OCI-LY1 (cell line): ENCODE data around the gene SERTAD2.

Source experiments
- CTCF ChIP-seq: fragments of 200-600 bp; sonication (generic), shearing (Covaris generic); IDR thresholded peaks from 2 replicates; pipeline ENCODE4 v1.5.1; 2017; ENCODE audit warnings: mild to moderate bottlenecking, antibody characterized with exemption, low read length, moderate library complexity, mixed read lengths
- EZH2 ChIP-seq: fragments of 200-600 bp; sonication (generic), shearing (Covaris generic); IDR thresholded peaks from 2 replicates; pipeline ENCODE4 v1.8.0; 2017; ENCODE audit warnings: borderline replicate concordance, mixed run types, mild to moderate bottlenecking, antibody characterized with exemption, low read length, moderate library complexity, mixed read lengths

DNA sequence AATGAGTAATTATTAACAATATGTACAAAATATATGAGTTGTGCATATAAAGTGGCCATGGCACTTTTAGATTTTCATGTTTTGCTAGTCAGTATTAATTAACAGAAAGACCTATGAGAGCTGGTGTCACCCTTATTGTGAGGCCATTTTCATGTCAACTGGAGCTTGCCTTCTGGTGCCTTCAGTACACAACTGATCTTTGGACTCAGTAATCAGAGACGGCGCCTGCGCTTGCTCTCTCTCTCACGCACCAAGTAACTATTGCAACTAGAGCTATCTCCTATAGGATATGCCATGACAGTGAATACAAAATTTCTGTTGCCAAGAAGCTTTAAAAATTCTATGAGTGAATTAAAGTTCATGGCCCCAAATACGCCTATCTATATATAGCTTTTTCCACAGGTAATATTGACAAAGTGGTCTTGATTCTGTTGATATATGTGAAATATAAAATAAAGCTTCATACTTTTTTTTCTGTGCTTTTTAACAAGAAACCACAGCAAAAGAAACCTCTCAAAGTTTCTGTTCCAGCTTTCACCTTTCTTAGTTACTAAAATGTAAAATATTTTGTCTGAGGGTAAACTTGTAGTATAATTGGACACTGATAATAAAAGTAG is 2.9 kb downstream of the SERTAD2 start:
- TF ChIP-seq EZH2 (no peak), CTCF (no peak)
